ENCODE results near the gene CENPM. TPM values are rescaled to one million over a fixed set of nuclear protein-coding genes. Genes with fewer than 3 reads are reported as not detected.

CENPM gene
- total RNA-seq, 1 donor from 2014 or later, result 9.8 TPM

DNA sequence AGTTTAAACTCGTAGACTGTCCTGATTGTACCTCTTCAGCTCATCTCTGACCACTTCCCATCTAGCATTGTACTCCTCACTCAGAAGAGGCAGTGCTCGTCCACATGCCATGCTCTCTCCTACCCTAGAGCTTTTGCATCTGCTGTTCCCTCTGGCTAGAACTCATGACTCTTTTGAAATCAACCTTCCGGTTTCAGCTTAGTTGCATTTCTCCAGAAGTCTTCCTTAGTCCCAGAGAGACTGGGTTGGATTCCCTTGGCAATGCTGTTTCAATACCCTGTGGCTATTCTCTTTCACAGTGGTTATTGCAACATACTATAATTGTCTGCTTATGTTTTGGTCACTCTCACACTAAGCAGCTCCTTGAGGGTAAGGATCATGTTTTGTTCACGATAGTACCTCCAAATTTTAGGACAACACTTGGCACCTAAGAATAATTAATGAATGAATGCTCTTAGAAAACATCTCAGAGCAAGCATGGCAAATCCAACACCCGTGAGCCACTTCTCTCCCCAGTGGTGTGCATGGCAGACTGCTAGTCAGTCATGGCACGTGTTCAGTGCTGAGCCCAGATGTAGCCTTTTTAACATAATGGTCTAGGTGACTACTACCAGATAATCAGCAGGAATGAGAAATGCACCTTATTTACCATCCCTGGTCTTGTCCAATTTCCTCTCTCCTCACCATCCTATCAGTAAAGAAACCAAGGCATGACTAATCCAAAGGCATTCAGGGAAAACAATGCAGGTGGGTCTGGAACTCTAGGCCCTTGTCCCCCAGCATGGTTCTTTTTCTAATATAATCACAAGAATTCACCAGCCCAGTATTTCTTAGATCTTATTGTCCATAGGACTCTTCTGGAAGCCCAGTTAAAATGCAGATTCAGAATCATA is 36.8 kb upstream of the CENPM start:
- peaks cover 7% of the 10 kb centered on the region for H3K27me3 ChIP-seq (ENCODE audit: control insufficient read depth, insufficient read depth, low read length)
- TF ChIP-seq CTCF (IDR thresholded peaks at IDR 0.05; ENCODE audit: insufficient read depth, low read length, poor library complexity, severe bottlenecking), result no peak
- H3K4me3 ChIP-seq (ENCODE audit: low read depth, low read length), result no peak overlapping the region
- DNase-seq (ENCODE audit: low read depth), result no peak
- no peaks in the 10 kb centered on the region for H3K36me3 ChIP-seq (ENCODE audit: control insufficient read depth, insufficient read depth, low read length)

DNA sequence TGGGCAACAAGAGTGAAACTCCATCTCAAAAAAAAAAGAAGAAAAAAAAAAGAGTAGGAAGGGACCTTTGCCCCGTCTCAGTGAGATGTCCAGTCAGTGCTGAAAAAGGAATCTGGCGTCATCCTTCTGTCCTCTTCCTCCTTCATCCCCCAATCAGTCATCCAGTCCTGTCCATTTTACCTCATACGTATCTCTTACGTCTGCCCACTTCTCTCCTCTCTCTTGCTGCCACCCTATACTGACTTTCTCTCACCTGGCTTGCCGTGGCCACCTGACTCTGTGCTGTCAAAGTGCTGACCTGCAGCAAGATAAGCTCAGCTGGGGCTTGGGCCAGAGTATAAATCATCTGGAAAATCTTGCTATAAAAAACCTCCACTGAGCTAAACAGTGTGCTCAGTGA is 35.9 kb upstream of the CENPM start:
- no peak overlapping the region for H3K4me3 ChIP-seq (ENCODE audit: low read depth, low read length)
- TF ChIP-seq CTCF (IDR thresholded peaks at IDR 0.05; ENCODE audit: insufficient read depth, low read length, poor library complexity, severe bottlenecking), result no peak
- peaks cover 9% of the 10 kb centered on the region for H3K27me3 ChIP-seq (ENCODE audit: control insufficient read depth, insufficient read depth, low read length)

DNA sequence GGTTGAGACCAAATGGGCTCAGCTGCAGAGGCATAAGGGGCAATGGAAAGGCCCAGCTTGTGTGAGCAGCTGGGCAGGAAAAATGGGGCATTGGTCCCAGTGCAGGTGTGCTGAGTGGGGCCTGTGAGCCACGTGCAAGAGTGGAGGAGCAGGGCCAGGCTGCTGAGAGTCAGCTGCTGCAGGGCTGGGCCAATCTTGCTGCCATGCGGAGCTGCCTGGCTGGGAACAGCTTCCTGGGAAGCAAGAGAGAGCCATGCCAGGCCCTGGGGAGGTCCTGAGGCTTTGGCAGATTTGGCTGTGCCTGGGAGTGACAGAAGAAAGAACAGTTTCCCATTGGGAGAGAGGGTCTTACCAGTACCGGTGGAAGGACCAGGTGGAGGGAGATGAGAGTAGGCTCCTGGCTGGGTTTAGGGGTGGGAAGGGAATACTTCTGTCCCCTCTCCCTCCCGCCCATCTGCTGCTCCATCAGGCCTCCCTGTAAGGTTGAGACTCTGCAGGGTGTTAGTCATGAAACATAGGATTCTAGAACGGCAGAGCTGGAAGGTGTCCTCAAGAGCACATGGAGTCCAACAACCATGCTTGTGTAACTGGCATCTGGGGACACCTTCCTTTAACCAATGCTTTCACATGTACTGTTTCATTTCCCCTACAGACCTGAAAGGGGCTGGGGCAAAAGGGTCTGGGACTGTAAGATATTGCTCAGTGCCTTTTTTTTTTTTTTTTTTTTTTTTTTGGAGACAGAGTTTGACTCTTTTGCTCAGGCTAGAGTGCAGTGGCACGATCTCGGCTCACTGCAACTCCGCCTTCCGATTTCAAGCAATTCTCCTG is 32.7 kb upstream of the CENPM start:
- no peaks in the 10 kb centered on the region for H3K36me3 ChIP-seq (ENCODE audit: control insufficient read depth, insufficient read depth, low read length)
- no peak for DNase-seq (ENCODE audit: low read depth)

More for the DNA sequence above, 35.9 kb upstream of the CENPM start:
- DNase-seq (ENCODE audit: low read depth), result no peak
- no peaks in the 10 kb centered on the region for H3K36me3 ChIP-seq (ENCODE audit: control insufficient read depth, insufficient read depth, low read length)

GRCh38 chr22:41978732-41979131 is 31.8 kb upstream of the CENPM start:
- no peaks in the 10 kb centered on the region for H3K36me3 ChIP-seq (ENCODE audit: control insufficient read depth, insufficient read depth, low read length)
- H3K27me3 ChIP-seq (ENCODE audit: control insufficient read depth, insufficient read depth, low read length), result peaks cover 37% of the 10 kb centered on the region
- no peak for TF ChIP-seq CTCF (IDR thresholded peaks at IDR 0.05; ENCODE audit: insufficient read depth, low read length, poor library complexity, severe bottlenecking)
- no peak for DNase-seq (ENCODE audit: low read depth)
- no peak overlapping the region for H3K4me3 ChIP-seq (ENCODE audit: low read depth, low read length)

More for the DNA sequence above, 32.7 kb upstream of the CENPM start:
- Histone ChIP-seq H3K27me3 (ENCODE audit: control insufficient read depth, insufficient read depth, low read length) (peaks cover 35% of the 10 kb centered on the region), H3K4me3 (ENCODE audit: low read depth, low read length) (no peak overlapping the region)
- TF ChIP-seq CTCF (IDR thresholded peaks at IDR 0.05; ENCODE audit: insufficient read depth, low read length, poor library complexity, severe bottlenecking), result no peak

- TF ChIP-seq CTCF (IDR thresholded peaks at IDR 0.05; ENCODE audit: insufficient read depth, low read length, poor library complexity, severe bottlenecking), result no peak
- Histone ChIP-seq H3K4me3 (ENCODE audit: low read depth, low read length) (peak overlapping the region; percentile 25), H3K27me3 (ENCODE audit: control insufficient read depth, insufficient read depth, low read length) (peaks cover 42% of the 10 kb centered on the region), H3K36me3 (ENCODE audit: control insufficient read depth, insufficient read depth, low read length) (no peaks in the 10 kb centered on the region)
- no peak for DNase-seq (ENCODE audit: low read depth)
Observed at GRCh38 chr22:41976961-41977566, 30.1 kb upstream of the CENPM start.
